Liver (tissue), 10 donors: ENCODE data around the gene OSBPL1A. TPM values are rescaled to one million over a fixed set of nuclear protein-coding genes. Genes with fewer than 3 reads are reported as not detected.

Source experiments
- DNase-seq: peaks from one replicate; pipeline ENCODE4 v3.0.0-alpha.2; 2017; ENCODE audit warnings: low spot score
- H3K27ac ChIP-seq, 2 donors: one replicate each; pipeline ENCODE4 v1.7.0; 2013; ENCODE audit warnings: inconsistent platforms in 2 of 2, low read length in 2 of 2, control low read depth in 1 of 2, low read depth in 1 of 2, mild to moderate bottlenecking in 1 of 2
- H3K27me3 ChIP-seq, 4 donors: one replicate each; pipeline versions ENCODE4 v1.6.1 to v1.7.0; 2013; ENCODE audit warnings: low read length in 3 of 4, inconsistent platforms in 1 of 4, mild to moderate bottlenecking in 1 of 4, moderate library complexity in 1 of 4; ENCODE audit not compliant: control insufficient read depth in 4 of 4, insufficient read depth in 4 of 4
- H3K36me3 ChIP-seq, 4 donors: one replicate each; pipeline versions ENCODE4 v1.6.1 to v1.7.0; 2013; ENCODE audit warnings: low read length in 3 of 4, mild to moderate bottlenecking in 3 of 4, low read depth in 1 of 4, moderate library complexity in 1 of 4; ENCODE audit not compliant: control insufficient read depth in 4 of 4, insufficient read depth in 3 of 4
- H3K4me1 ChIP-seq, 4 donors: one replicate each; pipeline versions ENCODE4 v1.6.1 to v1.7.0; 2013; ENCODE audit warnings: low read length in 3 of 4, mild to moderate bottlenecking in 3 of 4, moderate library complexity in 1 of 4; ENCODE audit not compliant: control insufficient read depth in 4 of 4, insufficient read depth in 4 of 4
- H3K4me3 ChIP-seq, 3 donors: one replicate each; pipeline versions ENCODE4 v1.6.1 to v1.7.0; 2013; ENCODE audit warnings: low read length in 3 of 3, control low read depth in 1 of 3, low read depth in 1 of 3, mild to moderate bottlenecking in 1 of 3
- H3K9ac ChIP-seq, 2 donors: one replicate each; pipeline ENCODE4 v1.7.0; 2013; ENCODE audit warnings: low read length in 2 of 2, mild to moderate bottlenecking in 2 of 2, moderate library complexity in 2 of 2, control low read depth in 1 of 2, low read depth in 1 of 2
- H3K9me3 ChIP-seq, 4 donors: one replicate each; pipeline versions ENCODE4 v1.6.1 to v1.7.0; 2013; ENCODE audit warnings: low read length in 3 of 4; ENCODE audit not compliant: control insufficient read depth in 4 of 4
- FOXA2 ChIP-seq: IDR thresholded peaks from 2 replicates; pipeline ENCODE4 v1.6.1; 2016; ENCODE audit warnings: antibody characterized with exemption
- GABPA ChIP-seq, 2 donors: IDR thresholded peaks in 1 of 2; conservative IDR thresholded peaks in 1 of 2; 2 replicates each; pipeline ENCODE4 v1.6.1; 2016; ENCODE audit warnings: antibody characterized with exemption in 2 of 2, mild to moderate bottlenecking in 1 of 2, moderate library complexity in 1 of 2
- HNF4G ChIP-seq: IDR thresholded peaks from 2 replicates; pipeline ENCODE4 v1.6.1; 2016; ENCODE audit warnings: antibody characterized with exemption
- JUND ChIP-seq, 2 donors: IDR thresholded peaks; 2 replicates each; pipeline ENCODE4 v1.6.1; 2016; ENCODE audit warnings: antibody characterized with exemption in 2 of 2
- RAD21 ChIP-seq, 2 donors: IDR thresholded peaks; 2 replicates each; pipeline ENCODE4 v1.6.1; 2016; ENCODE audit warnings: antibody characterized with exemption in 2 of 2, mild to moderate bottlenecking in 2 of 2
- RXRA ChIP-seq, 2 donors: IDR thresholded peaks; 2 replicates each; pipeline ENCODE4 v1.6.1; 2017 to 2018; ENCODE audit warnings: antibody characterized with exemption in 2 of 2, mild to moderate bottlenecking in 1 of 2
- TAF1 ChIP-seq: conservative IDR thresholded peaks from 2 replicates; pipeline ENCODE4 v1.6.1; 2016; ENCODE audit warnings: antibody characterized with exemption, mild to moderate bottlenecking
- YY1 ChIP-seq: IDR thresholded peaks from 2 replicates; pipeline ENCODE4 v1.6.1; 2016; ENCODE audit warnings: antibody characterized with exemption, mild to moderate bottlenecking
- WGBS: extraction: QIAGEN DNeasy Blood & Tissue Kit; methylation state at CpG from one replicate; pipeline ENCODE4 v1.1.7; 2013; 5-methylcytosine and 5-hydroxymethylcytosine counted together
- polyA plus RNA-seq, 2 donors: library from polyadenylated mRNA; stranded (reverse) in 1 of 2; unstranded in 1 of 2; fragments of 200-250 nt in 1 of 2; fragments of >200 nt in 1 of 2; fragmentation: Nextera tagmentation in 1 of 2; extraction: Ambion mirVana in 1 of 2; gene quantifications; one replicate each; pipeline versions ENCODE4 v1.2.1 to v1.2.3, GENCODE V29; 2013 to 2015
- small RNA-seq: library from RNA; depleted of rRNA; stranded (forward); fragments of <200 nt; gene quantifications from one replicate; pipeline ENCODE3, GENCODE V24; 2014
- total RNA-seq, 2 donors: library from RNA; depleted of rRNA; stranded (reverse); fragments of >200 nt; gene quantifications; one replicate each; pipeline ENCODE4 v1.2.3, GENCODE V29; 2014
- TF ChIP-seq, protein P1 (sequence below): IDR thresholded peaks from 2 replicates; pipeline ENCODE4 v1.6.1; 2016; ENCODE audit warnings: antibody characterized with exemption
- TF ChIP-seq, protein P2 (sequence below): fragments of 150-350 bp; IDR thresholded peaks from 2 replicates; pipeline ENCODE4 v1.5.1; 2017; ENCODE audit warnings: improper control_type of control experiment, low read depth, low read length; ENCODE audit not compliant: missing input control
- TF ChIP-seq, protein P3 (sequence below): IDR thresholded peaks from 2 replicates; pipeline ENCODE4 v1.6.1; 2016; ENCODE audit warnings: antibody characterized with exemption
- TF ChIP-seq, protein P4 (sequence below): IDR thresholded peaks from 2 replicates; pipeline ENCODE4 v1.6.1; 2016; ENCODE audit warnings: antibody characterized with exemption
- donor health status: healthy.
- donor health status: healthy.
- donor health status: healthy.
- donor health status: healthy.
- donor health status: healthy.

OSBPL1A gene
- total and polyA plus RNA-seq, 4 donors = 5.4 to 12.6 (median 8.9) TPM

DNA sequence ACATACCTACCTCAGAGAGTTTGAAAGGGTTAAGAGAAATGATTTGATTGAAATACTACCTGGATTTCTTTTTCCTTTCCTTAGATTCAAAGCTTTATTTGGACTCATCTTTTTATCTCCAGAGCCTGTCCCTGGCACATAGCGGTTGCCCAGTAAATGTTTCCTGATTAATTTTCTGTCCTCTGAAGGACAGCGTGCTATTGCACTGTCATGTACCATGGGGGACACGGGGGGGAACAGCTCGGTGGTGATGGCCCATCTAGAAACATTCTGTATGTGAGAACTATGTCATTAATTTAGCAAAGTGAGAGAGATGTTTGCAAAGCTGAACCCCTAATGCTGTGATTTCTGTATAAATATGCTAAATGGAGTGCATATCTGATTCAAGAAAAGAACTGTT, 285.2 kb downstream of the OSBPL1A start:
- 37% methylated on average over 4 of the region's 4 CpGs for WGBS
- peak overlapping the region; percentile 94 to 98 for H3K27ac ChIP-seq
- H3K9me3 ChIP-seq = no peaks in the 10 kb centered on the region
- peaks cover 5 to 44% (median 14%) of the 10 kb centered on the region in 4 donors for H3K4me1 ChIP-seq
- peaks cover 0 to 4% (median 2%) of the 10 kb centered on the region in 4 donors for H3K36me3 ChIP-seq
- peak overlapping the region in 1 of 2 donors; percentile 71 for H3K9ac ChIP-seq
- peak overlapping the region in 1 of 3 donors; percentile 86 for H3K4me3 ChIP-seq
- TF ChIP-seq, protein P1, sequence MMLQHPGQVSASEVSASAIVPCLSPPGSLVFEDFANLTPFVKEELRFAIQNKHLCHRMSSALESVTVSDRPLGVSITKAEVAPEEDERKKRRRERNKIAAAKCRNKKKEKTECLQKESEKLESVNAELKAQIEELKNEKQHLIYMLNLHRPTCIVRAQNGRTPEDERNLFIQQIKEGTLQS = no peak
- TF ChIP-seq TAF1 (no peak), FOXA2 (no peak), RAD21 (IDR thresholded peaks at IDR 0.05) (no peak), RXRA (IDR thresholded peaks at IDR 0.05) (no peak), YY1 (no peak), HNF4G (no peak), GABPA (IDR thresholded peaks at IDR 0.05 in 1 of 2, conservative IDR thresholded peaks at IDR 0.05 in 1 of 2) (no peak), JUND (IDR thresholded peaks at IDR 0.05) (no peak)
- TF ChIP-seq, protein P2, sequence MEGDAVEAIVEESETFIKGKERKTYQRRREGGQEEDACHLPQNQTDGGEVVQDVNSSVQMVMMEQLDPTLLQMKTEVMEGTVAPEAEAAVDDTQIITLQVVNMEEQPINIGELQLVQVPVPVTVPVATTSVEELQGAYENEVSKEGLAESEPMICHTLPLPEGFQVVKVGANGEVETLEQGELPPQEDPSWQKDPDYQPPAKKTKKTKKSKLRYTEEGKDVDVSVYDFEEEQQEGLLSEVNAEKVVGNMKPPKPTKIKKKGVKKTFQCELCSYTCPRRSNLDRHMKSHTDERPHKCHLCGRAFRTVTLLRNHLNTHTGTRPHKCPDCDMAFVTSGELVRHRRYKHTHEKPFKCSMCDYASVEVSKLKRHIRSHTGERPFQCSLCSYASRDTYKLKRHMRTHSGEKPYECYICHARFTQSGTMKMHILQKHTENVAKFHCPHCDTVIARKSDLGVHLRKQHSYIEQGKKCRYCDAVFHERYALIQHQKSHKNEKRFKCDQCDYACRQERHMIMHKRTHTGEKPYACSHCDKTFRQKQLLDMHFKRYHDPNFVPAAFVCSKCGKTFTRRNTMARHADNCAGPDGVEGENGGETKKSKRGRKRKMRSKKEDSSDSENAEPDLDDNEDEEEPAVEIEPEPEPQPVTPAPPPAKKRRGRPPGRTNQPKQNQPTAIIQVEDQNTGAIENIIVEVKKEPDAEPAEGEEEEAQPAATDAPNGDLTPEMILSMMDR = no peak
- TF ChIP-seq, protein P3, sequence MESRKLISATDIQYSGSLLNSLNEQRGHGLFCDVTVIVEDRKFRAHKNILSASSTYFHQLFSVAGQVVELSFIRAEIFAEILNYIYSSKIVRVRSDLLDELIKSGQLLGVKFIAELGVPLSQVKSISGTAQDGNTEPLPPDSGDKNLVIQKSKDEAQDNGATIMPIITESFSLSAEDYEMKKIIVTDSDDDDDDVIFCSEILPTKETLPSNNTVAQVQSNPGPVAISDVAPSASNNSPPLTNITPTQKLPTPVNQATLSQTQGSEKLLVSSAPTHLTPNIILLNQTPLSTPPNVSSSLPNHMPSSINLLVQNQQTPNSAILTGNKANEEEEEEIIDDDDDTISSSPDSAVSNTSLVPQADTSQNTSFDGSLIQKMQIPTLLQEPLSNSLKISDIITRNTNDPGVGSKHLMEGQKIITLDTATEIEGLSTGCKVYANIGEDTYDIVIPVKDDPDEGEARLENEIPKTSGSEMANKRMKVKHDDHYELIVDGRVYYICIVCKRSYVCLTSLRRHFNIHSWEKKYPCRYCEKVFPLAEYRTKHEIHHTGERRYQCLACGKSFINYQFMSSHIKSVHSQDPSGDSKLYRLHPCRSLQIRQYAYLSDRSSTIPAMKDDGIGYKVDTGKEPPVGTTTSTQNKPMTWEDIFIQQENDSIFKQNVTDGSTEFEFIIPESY = no peak
- TF ChIP-seq, protein P4, sequence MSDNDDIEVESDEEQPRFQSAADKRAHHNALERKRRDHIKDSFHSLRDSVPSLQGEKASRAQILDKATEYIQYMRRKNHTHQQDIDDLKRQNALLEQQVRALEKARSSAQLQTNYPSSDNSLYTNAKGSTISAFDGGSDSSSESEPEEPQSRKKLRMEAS = no peak
- no peaks in the 10 kb centered on the region for H3K27me3 ChIP-seq
- DNase-seq = no peak

Small RNA genes within 50 kb of the gene (small RNA-seq; reads per million reads assigned to genes)
- gene MIR320C2 = not detected
- not detected for gene RF00017
- not detected for gene RF00019
- 0.09 reads per million for gene RNA5SP452
- 2.4 reads per million, percentile 89 among the genes with 10 or more reads in this experiment for gene RNU5A-6P
- gene RNU6-435P = not detected

Other genes with a start within 250 kb of the OSBPL1A start
- 10 to 100 TPM; 11.3 to 11.5 TPM for gene IMPACT, start 28.8 kb upstream of the OSBPL1A start, total RNA-seq
- 10 to 100 TPM in 1 of 2 donors, 1 to 10 TPM in 1; 8.3 to 13.6 TPM for gene IMPACT, start 28.8 kb upstream of the OSBPL1A start, polyA plus RNA-seq
- under 1 TPM; 0.17 to 0.19 TPM for gene HRH4, start 62.8 kb upstream of the OSBPL1A start, total RNA-seq
- gene HRH4, start 62.8 kb upstream of the OSBPL1A start, polyA plus RNA-seq = under 1 TPM in 1 of 2 donors, not detected in 1; 0.02 TPM